HEK293 (cell line): ENCODE results near the gene EIF2S3.

Experiments
- CTCF ChIP-seq: fragments of 450-650 bp; formaldehyde crosslinking; IDR thresholded peaks from 2 replicates; pipeline ENCODE4 v1.5.1; 2016; ENCODE audit warnings: missing biosample characterization, missing genetic modification characterization
- SP3 ChIP-seq: fragments of 450-650 bp; formaldehyde crosslinking; IDR thresholded peaks from 2 replicates; pipeline ENCODE4 v1.5.1; 2016; ENCODE audit warnings: missing biosample characterization, missing genetic modification characterization
- YY1 ChIP-seq: fragments of 450-650 bp; formaldehyde crosslinking; IDR thresholded peaks from 2 replicates; pipeline ENCODE4 v1.5.1; 2018; ENCODE audit warnings: missing biosample characterization, missing genetic modification characterization
- ZNF121 ChIP-seq: fragments of 450-650 bp; formaldehyde crosslinking; IDR thresholded peaks from 2 replicates; pipeline ENCODE4 v1.5.1; 2016; ENCODE audit warnings: missing biosample characterization, missing genetic modification characterization
- ZNF707 ChIP-seq: fragments of 450-650 bp; formaldehyde crosslinking; IDR thresholded peaks from 2 replicates; pipeline ENCODE4 v1.5.1; 2016; ENCODE audit warnings: missing biosample characterization, missing genetic modification characterization

GRCh38 chrX:24024819-24025740 is 29.7 kb upstream of the EIF2S3 start:
- TF ChIP-seq CTCF (tag by site-specific recombination), result 0 out of 2 replicates have a peak, but pooled peaks have one; percentile 10
- no peak for TF ChIP-seq ZNF707
- TF ChIP-seq SP3 (tag by site-specific recombination), result peak; percentile 46
- no peak; the same call in 1 of the 2 replicates for TF ChIP-seq YY1 (tag by site-specific recombination)
- TF ChIP-seq ZNF121 (tag by site-specific recombination), result peak; percentile 70
